K562 (cell line): Measurements from ENCODE around the gene PRRC2A. TPM values are rescaled to one million over a fixed set of nuclear protein-coding genes. Genes with fewer than 3 reads are reported as not detected.

Experiments used
- HLTF ChIP-seq: fragments of 450-650 bp; IDR thresholded peaks from 2 replicates; pipeline ENCODE4 v1.6.1; 2016
- RAD51 ChIP-seq: fragments of 450-650 bp; IDR thresholded peaks from 2 replicates; pipeline ENCODE4 v1.7.1; 2016; ENCODE audit warnings: low read depth, mild to moderate bottlenecking, borderline replicate concordance
- U2AF1 ChIP-seq: fragments of 200-400 bp; formaldehyde crosslinking; optimal IDR thresholded peaks from 2 replicates; pipeline ENCODE3; 2017; ENCODE audit warnings: mild to moderate bottlenecking, low read depth, low read length, moderate library complexity
- ZFP30 ChIP-seq: fragments of 250-450 bp; sonication (Bioruptor Pico); IDR thresholded peaks from 2 replicates; pipeline ENCODE4 v1.8.0; 2022; ENCODE audit warnings: moderate library complexity, mild to moderate bottlenecking, inconsistent platforms, borderline replicate concordance
- polyA plus RNA-seq, 8 experiments: library from polyadenylated mRNA; depleted of rRNA in 4 of 8; stranded (reverse) in 5 of 8; unstranded in 3 of 8; fragments of >200 nt; fragmentation: Nextera tagmentation in 2 of 8; fragmentation: Illumina TruSeq in 1 of 8; extraction: Ambion mirVana in 2 of 8; extraction: Trizol in 1 of 8; gene quantifications; 2 replicates each; pipeline versions ENCODE4 v1.2.1 to v1.2.3, GENCODE V29; 2011 to 2014; ENCODE audit warnings: inconsistent platforms in 1 of 8, missing spikeins in 1 of 8
- total RNA-seq, 7 experiments: library from RNA; depleted of rRNA in 6 of 7; stranded (reverse); fragments of >200 nt in 6 of 7; fragmentation: Illumina TruSeq in 2 of 7; extraction: Trizol in 2 of 7; gene quantifications; 2 replicates each; pipeline versions ENCODE4 v1.2.1 to v1.2.3, GENCODE V29; 2011 to 2021; ENCODE audit warnings: low replicate concordance in 1 of 7
- TF ChIP-seq, protein P1 (sequence below): fragments of 250-450 bp; sonication (Bioruptor Pico); IDR thresholded peaks from 2 replicates; pipeline ENCODE4 v1.8.0; 2021; ENCODE audit warnings: moderate library complexity, mild to moderate bottlenecking, inconsistent platforms
- TF ChIP-seq, protein P2 (sequence below): fragments of 250-450 bp; sonication (Bioruptor Pico); IDR thresholded peaks from 2 replicates; pipeline ENCODE4 v1.4.0; 2020; ENCODE audit warnings: mild to moderate bottlenecking, moderate library complexity
- TF ChIP-seq, protein P3 (sequence below), 2 experiments: fragments of 450-650 bp; IDR thresholded peaks; 2 replicates each; pipeline ENCODE4 v1.6.1; 2018; ENCODE audit warnings: mild to moderate bottlenecking in 2 of 2, low read depth in 1 of 2; ENCODE audit not compliant: partially characterized antibody in 2 of 2
- TF ChIP-seq, protein P4 (sequence below): sonication (generic); formaldehyde crosslinking; IDR thresholded peaks from 2 replicates; pipeline ENCODE4 v1.8.0; 2023; ENCODE audit warnings: missing genetic modification reagents, mild to moderate bottlenecking, borderline replicate concordance

The PRRC2A gene
- total and polyA plus RNA-seq, 9 of the 15 experiments (the other 6 are each of a cell fraction or from before 2014, with no cell fraction given) = 1.0 to 332 (median 63.0) TPM

DNA sequence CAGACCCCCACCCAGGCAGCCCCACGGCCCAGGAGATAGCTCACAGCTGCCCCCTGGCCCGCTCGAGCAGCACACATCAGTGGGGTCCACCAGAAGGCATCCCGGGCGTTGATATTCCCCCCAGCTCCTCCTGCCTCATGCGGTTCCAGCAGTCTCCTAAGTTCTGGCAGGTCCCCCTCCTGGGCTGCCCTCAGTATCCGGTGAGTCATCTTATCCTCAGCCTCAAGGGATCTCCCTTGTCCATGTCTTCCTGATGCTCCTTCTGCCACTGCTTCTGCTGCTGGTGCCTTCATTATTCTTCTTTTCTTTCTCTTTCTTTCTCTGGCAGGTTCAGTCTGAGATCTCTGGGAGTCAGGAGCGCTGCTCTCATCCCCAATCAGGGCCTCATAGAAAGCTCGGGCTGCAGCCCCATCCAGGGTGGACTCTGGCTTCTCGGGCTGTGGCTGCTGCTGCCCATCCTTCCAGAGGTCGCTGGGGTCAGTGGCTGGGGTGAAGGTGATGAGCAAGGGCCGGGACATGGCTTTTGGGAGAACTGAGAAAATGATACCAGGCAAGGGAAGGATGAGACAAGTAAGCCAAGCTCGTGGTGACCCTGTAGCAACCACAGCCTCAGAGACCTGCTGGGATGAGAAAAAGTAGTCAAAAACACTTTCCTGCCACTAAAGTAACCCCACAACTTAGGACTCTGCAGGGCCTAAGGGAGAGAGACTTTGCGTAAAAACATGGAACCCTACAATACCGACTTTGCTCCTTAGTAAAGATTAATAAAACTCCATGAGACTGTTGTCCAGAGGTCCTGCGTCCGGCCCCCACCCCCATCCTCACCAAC, 43.7 kb downstream of the PRRC2A start (continued):
- TF ChIP-seq RAD51 = no peak
- TF ChIP-seq U2AF1 = no peak
- no peak for TF ChIP-seq ZFP30 (CRISPR knock-in tag)
- TF ChIP-seq HLTF = peak; percentile 69; the same call in 1 of the 2 replicates
- TF ChIP-seq, protein P1, sequence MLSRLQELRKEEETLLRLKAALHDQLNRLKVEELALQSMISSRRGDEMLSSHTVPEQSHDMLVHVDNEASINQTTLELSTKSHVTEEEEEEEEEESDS (CRISPR knock-in tag) = no peak
- TF ChIP-seq, protein P2, sequence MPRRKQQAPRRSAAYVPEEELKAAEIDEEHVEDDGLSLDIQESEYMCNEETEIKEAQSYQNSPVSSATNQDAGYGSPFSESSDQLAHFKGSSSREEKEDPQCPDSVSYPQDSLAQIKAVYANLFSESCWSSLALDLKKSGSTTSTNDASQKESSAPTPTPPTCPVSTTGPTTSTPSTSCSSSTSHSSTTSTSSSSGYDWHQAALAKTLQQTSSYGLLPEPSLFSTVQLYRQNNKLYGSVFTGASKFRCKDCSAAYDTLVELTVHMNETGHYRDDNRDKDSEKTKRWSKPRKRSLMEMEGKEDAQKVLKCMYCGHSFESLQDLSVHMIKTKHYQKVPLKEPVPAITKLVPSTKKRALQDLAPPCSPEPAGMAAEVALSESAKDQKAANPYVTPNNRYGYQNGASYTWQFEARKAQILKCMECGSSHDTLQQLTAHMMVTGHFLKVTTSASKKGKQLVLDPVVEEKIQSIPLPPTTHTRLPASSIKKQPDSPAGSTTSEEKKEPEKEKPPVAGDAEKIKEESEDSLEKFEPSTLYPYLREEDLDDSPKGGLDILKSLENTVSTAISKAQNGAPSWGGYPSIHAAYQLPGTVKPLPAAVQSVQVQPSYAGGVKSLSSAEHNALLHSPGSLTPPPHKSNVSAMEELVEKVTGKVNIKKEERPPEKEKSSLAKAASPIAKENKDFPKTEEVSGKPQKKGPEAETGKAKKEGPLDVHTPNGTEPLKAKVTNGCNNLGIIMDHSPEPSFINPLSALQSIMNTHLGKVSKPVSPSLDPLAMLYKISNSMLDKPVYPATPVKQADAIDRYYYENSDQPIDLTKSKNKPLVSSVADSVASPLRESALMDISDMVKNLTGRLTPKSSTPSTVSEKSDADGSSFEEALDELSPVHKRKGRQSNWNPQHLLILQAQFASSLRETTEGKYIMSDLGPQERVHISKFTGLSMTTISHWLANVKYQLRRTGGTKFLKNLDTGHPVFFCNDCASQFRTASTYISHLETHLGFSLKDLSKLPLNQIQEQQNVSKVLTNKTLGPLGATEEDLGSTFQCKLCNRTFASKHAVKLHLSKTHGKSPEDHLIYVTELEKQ (CRISPR knock-in tag) = 0 out of 2 replicates have a peak, but pooled peaks have one; percentile 34
- TF ChIP-seq, protein P3, sequence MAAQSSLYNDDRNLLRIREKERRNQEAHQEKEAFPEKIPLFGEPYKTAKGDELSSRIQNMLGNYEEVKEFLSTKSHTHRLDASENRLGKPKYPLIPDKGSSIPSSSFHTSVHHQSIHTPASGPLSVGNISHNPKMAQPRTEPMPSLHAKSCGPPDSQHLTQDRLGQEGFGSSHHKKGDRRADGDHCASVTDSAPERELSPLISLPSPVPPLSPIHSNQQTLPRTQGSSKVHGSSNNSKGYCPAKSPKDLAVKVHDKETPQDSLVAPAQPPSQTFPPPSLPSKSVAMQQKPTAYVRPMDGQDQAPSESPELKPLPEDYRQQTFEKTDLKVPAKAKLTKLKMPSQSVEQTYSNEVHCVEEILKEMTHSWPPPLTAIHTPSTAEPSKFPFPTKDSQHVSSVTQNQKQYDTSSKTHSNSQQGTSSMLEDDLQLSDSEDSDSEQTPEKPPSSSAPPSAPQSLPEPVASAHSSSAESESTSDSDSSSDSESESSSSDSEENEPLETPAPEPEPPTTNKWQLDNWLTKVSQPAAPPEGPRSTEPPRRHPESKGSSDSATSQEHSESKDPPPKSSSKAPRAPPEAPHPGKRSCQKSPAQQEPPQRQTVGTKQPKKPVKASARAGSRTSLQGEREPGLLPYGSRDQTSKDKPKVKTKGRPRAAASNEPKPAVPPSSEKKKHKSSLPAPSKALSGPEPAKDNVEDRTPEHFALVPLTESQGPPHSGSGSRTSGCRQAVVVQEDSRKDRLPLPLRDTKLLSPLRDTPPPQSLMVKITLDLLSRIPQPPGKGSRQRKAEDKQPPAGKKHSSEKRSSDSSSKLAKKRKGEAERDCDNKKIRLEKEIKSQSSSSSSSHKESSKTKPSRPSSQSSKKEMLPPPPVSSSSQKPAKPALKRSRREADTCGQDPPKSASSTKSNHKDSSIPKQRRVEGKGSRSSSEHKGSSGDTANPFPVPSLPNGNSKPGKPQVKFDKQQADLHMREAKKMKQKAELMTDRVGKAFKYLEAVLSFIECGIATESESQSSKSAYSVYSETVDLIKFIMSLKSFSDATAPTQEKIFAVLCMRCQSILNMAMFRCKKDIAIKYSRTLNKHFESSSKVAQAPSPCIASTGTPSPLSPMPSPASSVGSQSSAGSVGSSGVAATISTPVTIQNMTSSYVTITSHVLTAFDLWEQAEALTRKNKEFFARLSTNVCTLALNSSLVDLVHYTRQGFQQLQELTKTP (IDR thresholded peaks at IDR 0.05; ENCODE audit: low read depth in 1 of 2, partially characterized antibody in 2 of 2) = peak in 1 of 2 experiments; percentile 78
- TF ChIP-seq, protein P4, sequence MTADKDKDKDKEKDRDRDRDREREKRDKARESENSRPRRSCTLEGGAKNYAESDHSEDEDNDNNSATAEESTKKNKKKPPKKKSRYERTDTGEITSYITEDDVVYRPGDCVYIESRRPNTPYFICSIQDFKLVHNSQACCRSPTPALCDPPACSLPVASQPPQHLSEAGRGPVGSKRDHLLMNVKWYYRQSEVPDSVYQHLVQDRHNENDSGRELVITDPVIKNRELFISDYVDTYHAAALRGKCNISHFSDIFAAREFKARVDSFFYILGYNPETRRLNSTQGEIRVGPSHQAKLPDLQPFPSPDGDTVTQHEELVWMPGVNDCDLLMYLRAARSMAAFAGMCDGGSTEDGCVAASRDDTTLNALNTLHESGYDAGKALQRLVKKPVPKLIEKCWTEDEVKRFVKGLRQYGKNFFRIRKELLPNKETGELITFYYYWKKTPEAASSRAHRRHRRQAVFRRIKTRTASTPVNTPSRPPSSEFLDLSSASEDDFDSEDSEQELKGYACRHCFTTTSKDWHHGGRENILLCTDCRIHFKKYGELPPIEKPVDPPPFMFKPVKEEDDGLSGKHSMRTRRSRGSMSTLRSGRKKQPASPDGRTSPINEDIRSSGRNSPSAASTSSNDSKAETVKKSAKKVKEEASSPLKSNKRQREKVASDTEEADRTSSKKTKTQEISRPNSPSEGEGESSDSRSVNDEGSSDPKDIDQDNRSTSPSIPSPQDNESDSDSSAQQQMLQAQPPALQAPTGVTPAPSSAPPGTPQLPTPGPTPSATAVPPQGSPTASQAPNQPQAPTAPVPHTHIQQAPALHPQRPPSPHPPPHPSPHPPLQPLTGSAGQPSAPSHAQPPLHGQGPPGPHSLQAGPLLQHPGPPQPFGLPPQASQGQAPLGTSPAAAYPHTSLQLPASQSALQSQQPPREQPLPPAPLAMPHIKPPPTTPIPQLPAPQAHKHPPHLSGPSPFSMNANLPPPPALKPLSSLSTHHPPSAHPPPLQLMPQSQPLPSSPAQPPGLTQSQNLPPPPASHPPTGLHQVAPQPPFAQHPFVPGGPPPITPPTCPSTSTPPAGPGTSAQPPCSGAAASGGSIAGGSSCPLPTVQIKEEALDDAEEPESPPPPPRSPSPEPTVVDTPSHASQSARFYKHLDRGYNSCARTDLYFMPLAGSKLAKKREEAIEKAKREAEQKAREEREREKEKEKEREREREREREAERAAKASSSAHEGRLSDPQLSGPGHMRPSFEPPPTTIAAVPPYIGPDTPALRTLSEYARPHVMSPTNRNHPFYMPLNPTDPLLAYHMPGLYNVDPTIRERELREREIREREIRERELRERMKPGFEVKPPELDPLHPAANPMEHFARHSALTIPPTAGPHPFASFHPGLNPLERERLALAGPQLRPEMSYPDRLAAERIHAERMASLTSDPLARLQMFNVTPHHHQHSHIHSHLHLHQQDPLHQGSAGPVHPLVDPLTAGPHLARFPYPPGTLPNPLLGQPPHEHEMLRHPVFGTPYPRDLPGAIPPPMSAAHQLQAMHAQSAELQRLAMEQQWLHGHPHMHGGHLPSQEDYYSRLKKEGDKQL (CRISPR knock-in tag) = peak; percentile 21; the same call in 1 of the 2 replicates
